ENCODE measurements around the gene RALGAPA2. TPM values are rescaled to one million over a fixed set of nuclear protein-coding genes. Genes with fewer than 3 reads are reported as not detected.
A peak's percentile ranks its signal among the peaks of the same experiment; 100 is the strongest.

The RALGAPA2 gene
- total RNA-seq, 1 experiment from 2014 or later = 25.1 TPM

DNA sequence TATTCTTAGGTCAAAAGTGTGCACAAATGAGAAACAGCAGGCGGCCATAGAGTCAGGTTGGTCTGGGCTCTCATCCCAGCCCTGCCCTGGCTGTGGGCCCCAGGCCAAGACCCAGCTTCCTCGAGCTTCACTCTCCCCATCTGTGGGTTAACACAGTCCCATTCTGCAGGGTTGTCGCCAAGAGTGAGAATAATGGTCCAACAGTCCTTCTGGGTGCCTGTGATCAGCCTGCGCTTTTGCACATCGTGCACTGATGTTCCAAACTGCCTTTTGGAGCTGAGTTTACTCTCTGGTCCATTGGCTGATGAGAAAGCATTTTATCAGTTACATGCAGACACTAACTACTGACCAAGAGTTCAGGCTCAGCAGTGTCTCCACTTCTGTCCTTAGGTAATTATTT lies 261.9 kb downstream of the RALGAPA2 start:
- peaks cover 17% of the 10 kb centered on the region for H3K4me1 ChIP-seq
- H3K9me3 ChIP-seq (replicated peaks) = no peaks in the 10 kb centered on the region
- H3K4me3 ChIP-seq = no peak overlapping the region
- no peak overlapping the region for H3K27ac ChIP-seq
- H3K36me3 ChIP-seq = no peaks in the 10 kb centered on the region
- DNase-seq = no peak
- no peaks in the 10 kb centered on the region for H3K27me3 ChIP-seq

DNA sequence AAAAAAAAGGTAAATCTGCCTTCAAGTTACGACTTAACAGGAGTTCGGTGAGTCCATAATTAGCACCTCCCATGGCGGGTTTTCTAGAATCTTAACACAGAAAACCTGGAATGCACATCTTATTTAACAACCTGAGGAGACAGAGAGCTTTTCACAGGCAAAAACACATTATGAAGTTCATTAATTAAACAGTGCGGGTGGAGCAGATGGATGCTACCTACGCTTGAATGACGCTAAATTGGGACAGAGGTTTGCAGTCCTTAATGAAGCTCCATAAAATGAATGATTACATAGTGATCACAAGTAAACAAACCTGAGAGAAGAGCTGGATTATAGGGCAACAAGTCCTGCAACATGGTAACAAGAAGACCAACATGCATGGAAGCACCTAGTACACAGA lies 263.6 kb downstream of the RALGAPA2 start:
- Histone ChIP-seq H3K27ac (no peak overlapping the region), H3K4me1 (peaks cover 17% of the 10 kb centered on the region), H3K9me3 (replicated peaks) (no peaks in the 10 kb centered on the region), H3K27me3 (no peaks in the 10 kb centered on the region), H3K4me3 (no peak overlapping the region), H3K36me3 (no peaks in the 10 kb centered on the region)
- DNase-seq = no peak

DNA sequence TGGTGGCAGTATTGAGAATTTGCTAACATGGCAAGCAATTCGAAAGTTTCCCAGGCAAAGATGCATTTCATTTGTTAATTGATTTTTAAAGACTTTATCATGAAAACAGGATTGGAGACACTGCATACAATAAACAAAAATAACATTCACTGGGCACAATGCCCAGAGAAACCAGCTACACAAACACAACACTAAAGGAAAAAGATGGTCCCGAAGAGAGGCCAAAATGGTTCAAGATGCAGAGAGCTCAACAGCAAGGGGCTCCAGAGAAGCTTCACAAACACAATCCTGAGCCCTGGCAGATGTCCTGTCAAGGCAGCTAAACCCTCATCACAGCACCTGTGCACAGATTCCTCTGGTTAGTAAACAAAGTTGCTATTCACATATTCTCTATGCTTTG lies 265.2 kb downstream of the RALGAPA2 start:
- no peaks in the 10 kb centered on the region for H3K36me3 ChIP-seq
- H3K4me3 ChIP-seq = no peak overlapping the region
- H3K9me3 ChIP-seq (replicated peaks) = no peaks in the 10 kb centered on the region
- no peaks in the 10 kb centered on the region for H3K27me3 ChIP-seq
- H3K27ac ChIP-seq = no peak overlapping the region
- no peak for DNase-seq
- peaks cover 10% of the 10 kb centered on the region; the same call in 1 of the 2 replicates for H3K4me1 ChIP-seq

DNA sequence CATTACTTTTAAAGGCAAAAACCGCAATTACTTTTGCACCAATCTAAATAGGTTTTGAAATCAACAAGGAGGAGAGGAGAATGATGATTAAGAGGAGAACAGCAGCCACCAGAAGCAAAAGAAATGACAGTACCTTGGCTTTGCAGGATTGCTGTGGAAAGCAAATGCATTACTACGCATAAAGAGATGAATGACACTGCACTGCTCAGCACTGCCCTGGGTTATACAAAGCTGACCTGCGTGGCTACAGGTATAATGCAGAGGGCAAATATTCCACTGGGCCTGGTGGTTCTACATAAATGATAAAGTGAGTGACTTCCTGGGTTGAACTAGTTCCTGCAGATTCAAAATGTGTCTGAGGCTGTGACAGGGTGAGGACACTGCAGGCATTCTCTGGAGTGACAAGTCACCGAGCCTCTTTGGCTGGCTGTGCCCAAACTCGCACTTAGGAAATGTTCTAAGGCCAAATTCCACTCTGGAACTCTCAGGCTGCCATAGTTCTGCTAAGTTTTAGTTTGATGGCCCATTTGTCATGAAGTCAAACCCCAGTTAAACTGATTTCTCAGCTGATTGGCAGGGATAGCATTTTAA lies 265.9 kb downstream of the RALGAPA2 start:
- H3K4me3 ChIP-seq = no peak overlapping the region
- H3K9me3 ChIP-seq (replicated peaks) = no peaks in the 10 kb centered on the region

DNA sequence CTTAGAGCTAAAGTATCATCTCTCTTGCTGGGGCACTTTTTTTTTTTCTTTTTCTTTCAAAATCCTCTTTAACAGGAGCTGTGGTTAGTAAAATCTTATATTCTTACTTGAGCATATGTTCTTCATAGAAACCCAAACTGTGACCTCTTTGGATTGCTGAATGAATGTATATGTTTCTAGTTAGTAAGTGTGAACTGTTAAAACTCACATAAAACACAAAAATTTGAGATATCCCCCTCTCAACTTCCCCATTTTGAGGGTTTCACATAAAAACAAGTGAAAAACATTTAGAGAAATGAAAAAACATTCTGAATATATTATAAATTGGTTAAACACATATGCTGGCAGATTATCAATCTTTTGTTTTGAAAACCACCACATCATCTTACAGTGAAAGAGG lies 266.4 kb downstream of the RALGAPA2 start:
- DNase-seq = no peak
- no peaks in the 10 kb centered on the region for H3K27me3 ChIP-seq
- no peak overlapping the region for H3K4me3 ChIP-seq
- H3K4me1 ChIP-seq = peaks cover 1% of the 10 kb centered on the region; the same call in 1 of the 2 replicates
- no peaks in the 10 kb centered on the region for H3K36me3 ChIP-seq
- no peaks in the 10 kb centered on the region for H3K9me3 ChIP-seq (replicated peaks)
- H3K27ac ChIP-seq = no peak overlapping the region

More for the DNA sequence above, 265.9 kb downstream of the RALGAPA2 start:
- Histone ChIP-seq H3K36me3 (no peaks in the 10 kb centered on the region), H3K4me1 (peaks cover 5% of the 10 kb centered on the region; the same call in 1 of the 2 replicates), H3K27me3 (no peaks in the 10 kb centered on the region), H3K27ac (no peak overlapping the region)
- no peak for DNase-seq

DNA sequence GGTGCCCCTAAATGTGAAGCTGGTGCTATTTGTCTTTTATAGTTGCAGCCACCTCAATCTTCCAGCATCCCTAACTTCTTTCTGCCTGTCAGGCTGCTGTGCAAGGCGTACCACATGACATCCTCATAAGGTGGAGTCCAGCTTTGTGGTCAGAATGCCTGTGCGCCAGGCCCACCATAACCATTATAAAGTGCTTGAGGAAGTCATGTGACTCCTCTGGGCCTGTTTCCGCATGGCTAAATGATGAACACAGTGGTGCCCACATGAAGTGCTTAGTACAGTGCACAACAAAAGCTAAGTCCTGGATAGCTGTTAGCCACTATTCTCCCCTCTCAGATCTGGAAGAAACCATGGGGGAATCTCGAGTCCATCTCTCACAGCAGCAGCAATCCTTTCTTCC lies 268.9 kb downstream of the RALGAPA2 start:
- H3K36me3 ChIP-seq = no peaks in the 10 kb centered on the region
- H3K27me3 ChIP-seq = no peaks in the 10 kb centered on the region
- H3K27ac ChIP-seq = no peak overlapping the region
- no peaks in the 10 kb centered on the region for H3K9me3 ChIP-seq (replicated peaks)
- no peak overlapping the region for H3K4me3 ChIP-seq
- no peak for DNase-seq
- peaks cover 6% of the 10 kb centered on the region; the same call in 1 of the 2 replicates for H3K4me1 ChIP-seq

DNA sequence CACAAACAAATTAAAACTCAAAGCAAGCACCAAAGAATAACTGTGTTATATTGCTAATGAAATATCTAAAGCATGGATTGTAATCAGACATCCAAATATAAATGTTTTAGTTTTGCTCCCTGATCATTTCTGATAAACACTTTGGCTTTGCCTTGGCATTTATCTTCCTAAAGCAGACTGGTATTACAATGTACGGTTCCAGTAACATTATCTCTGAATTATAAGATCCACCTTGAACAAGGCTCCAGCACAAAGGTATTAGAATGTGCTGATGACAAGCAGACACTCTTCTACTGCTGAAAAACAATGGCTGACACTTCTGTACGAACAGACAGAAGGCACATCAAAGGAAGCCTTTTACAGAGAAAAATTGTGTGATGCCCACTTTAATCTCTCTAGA lies 270.0 kb downstream of the RALGAPA2 start:
- DNase-seq = no peak
- Histone ChIP-seq H3K4me1 (peaks cover 6% of the 10 kb centered on the region; the same call in 1 of the 2 replicates), H3K27ac (no peak overlapping the region), H3K4me3 (no peak overlapping the region), H3K36me3 (no peaks in the 10 kb centered on the region), H3K27me3 (no peaks in the 10 kb centered on the region), H3K9me3 (replicated peaks) (no peaks in the 10 kb centered on the region)

DNA sequence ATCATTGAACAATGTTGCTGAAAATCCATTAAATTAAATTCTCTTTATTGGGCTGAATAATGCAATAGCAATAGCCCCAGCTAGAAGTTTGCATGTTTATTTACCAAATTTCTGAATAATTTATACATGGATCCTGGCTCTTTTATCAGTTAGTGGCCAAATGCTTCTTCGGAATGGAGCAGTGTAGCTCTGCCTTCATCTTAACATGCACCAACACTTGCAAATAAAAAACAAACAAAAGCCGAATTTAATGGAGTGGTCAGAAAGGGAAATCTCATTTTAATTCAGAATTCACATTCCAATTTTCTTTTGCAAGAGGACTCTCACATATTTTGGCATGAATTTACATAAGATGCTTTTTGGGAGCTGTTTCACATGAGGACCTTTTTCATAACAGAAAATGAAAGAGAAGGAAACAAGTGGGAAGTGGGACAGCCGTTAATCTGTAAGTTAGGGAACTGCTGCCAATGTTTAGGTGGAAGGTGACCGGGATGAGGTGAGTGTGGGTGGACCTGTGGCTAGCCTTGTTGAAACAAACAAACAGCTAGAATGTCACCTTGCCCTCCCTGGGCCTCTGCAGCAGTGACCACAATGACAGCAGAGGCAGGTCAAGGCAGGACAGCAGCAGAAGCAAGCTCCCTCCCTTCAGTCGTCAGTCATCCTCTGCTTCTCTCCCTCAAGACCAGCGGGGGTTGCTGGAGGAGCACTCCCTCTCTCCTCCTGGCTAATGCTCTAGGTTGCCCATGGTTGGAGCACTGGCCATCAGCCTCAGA lies 271.4 kb downstream of the RALGAPA2 start:
- H3K27ac ChIP-seq = no peak overlapping the region
- DNase-seq = no peak
- no peaks in the 10 kb centered on the region for H3K27me3 ChIP-seq
- no peaks in the 10 kb centered on the region for H3K36me3 ChIP-seq
- no peaks in the 10 kb centered on the region for H3K9me3 ChIP-seq (replicated peaks)
- H3K4me1 ChIP-seq = peaks cover 6% of the 10 kb centered on the region; the same call in 1 of the 2 replicates
- peak overlapping the region; percentile 12; the same call in 1 of the 2 replicates for H3K4me3 ChIP-seq

DNA sequence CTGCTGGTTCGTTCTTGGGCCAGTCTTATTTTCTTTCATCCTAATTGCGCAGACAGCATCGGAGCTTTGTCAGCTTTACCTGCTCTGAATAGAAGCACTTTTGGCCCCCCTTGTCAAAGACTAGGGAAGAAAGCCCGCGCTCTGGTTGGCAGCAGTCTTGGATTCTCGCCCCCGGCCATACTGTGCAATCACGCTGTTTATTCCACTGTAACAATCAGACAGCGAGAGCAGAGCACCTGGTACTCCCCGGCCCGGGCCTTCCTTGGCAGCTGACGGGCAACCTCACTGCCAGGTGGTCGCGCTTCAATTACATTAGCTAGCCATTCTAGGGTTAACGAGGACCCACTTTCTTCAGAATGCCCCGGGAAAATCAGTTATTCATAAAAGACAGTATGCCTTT lies 272.0 kb downstream of the RALGAPA2 start:
- peak in 1 of 2 experiments; percentile 30 for DNase-seq
- Histone ChIP-seq H3K27ac (no peak overlapping the region), H3K4me1 (peaks cover 6% of the 10 kb centered on the region; the same call in 1 of the 2 replicates), H3K27me3 (no peaks in the 10 kb centered on the region), H3K9me3 (replicated peaks) (no peaks in the 10 kb centered on the region), H3K4me3 (peak overlapping the region; percentile 12; the same call in 1 of the 2 replicates), H3K36me3 (no peaks in the 10 kb centered on the region)

DNA sequence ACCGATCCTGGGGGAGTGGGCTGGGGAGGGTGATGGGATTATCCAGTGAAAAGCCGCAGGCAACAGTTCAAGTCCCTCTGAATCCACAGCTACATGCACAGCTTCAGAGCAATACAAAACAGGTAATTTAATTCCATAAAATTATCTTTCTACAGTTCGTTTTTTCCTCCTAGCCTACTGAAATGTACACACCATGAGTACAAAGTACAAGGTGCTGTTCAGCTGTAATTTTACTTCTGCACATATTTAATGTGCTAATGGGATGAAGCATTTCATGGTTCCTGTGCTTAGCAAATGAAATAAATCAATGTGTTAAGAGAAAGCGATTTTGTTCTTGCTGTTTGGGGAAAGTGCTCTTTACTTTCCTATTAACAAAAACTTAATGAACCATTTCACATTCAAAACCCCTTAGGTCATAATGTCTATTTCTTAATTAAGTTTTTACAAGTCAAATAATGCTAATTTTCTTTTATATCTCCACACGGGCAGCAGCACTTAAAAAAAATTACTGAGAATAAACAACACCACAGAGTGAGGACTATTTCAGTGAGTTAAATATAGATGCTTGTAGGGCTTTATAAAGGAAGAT lies 272.7 kb downstream of the RALGAPA2 start:
- Histone ChIP-seq H3K27ac (no peak overlapping the region), H3K36me3 (no peaks in the 10 kb centered on the region), H3K27me3 (no peaks in the 10 kb centered on the region), H3K9me3 (replicated peaks) (no peaks in the 10 kb centered on the region), H3K4me3 (no peak overlapping the region), H3K4me1 (peaks cover 6% of the 10 kb centered on the region; the same call in 1 of the 2 replicates)
- no peak for DNase-seq

DNA sequence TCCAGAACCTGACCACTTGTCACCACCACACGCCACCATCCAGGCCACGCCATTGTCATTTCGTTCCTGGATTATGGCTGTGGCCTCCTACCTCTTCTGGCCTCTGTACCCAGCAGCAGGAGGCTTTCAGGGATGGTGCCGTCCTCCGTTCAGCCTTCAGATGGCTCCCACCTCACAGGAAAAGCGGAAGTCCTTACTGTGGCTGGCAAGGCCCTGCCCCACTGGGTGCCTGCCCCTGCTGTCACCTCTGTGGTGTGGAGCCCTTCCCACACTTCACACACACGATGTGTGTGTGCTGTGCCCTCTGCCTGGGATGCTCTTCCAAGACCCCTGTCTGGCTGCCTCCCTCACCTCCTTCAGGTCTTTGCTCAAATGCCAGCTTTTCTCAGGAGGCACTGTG lies 275.1 kb downstream of the RALGAPA2 start:
- no peak for DNase-seq
- Histone ChIP-seq H3K27me3 (no peaks in the 10 kb centered on the region), H3K4me3 (no peak overlapping the region), H3K9me3 (replicated peaks) (no peaks in the 10 kb centered on the region), H3K4me1 (peaks cover 6% of the 10 kb centered on the region; the same call in 1 of the 2 replicates), H3K36me3 (no peaks in the 10 kb centered on the region), H3K27ac (no peak overlapping the region)

DNA sequence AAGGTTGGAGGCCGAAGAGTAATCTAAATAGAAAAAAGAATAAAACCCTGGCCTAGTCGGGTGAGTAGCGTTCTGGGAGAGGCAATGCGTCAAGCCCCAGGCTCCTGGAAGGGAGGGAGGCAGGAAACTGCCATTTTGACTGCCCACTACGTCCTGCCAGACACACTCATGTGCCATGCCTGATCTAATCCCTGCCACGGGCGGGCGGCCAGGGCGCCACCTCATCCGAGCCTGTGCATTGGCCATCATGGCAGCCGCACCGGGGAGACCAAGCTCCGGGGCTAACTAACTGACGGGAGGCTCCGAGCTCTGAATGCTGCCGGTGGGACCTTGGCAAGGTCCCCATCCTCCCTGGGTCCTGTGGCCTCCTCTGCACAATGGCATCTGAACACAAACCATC lies 275.8 kb downstream of the RALGAPA2 start:
- Histone ChIP-seq H3K27me3 (no peaks in the 10 kb centered on the region), H3K4me3 (no peak overlapping the region), H3K9me3 (replicated peaks) (no peaks in the 10 kb centered on the region), H3K4me1 (peaks cover 6% of the 10 kb centered on the region; the same call in 1 of the 2 replicates), H3K27ac (no peak overlapping the region), H3K36me3 (no peaks in the 10 kb centered on the region)
- no peak for DNase-seq

DNA sequence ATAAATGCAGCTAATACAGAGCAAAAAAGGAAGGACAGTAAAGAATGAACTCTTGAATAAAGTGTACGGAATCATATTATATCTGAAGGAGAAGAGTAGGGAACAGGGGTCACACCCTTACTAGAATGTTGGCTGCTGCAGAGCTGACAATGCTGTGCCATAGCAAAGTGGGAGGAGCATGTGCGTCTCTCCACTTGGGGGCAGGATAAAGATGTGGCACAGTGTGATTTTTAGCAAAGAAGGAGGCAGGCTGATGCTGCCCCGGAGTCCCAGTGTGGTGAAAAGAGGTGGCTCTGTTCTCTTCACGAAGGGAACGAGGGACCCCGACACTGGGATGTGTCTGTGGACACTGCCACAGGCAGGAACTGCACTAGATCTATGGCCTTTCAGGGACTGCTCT lies 277.0 kb downstream of the RALGAPA2 start:
- no peak overlapping the region for H3K4me3 ChIP-seq
- no peak for DNase-seq

DNA sequence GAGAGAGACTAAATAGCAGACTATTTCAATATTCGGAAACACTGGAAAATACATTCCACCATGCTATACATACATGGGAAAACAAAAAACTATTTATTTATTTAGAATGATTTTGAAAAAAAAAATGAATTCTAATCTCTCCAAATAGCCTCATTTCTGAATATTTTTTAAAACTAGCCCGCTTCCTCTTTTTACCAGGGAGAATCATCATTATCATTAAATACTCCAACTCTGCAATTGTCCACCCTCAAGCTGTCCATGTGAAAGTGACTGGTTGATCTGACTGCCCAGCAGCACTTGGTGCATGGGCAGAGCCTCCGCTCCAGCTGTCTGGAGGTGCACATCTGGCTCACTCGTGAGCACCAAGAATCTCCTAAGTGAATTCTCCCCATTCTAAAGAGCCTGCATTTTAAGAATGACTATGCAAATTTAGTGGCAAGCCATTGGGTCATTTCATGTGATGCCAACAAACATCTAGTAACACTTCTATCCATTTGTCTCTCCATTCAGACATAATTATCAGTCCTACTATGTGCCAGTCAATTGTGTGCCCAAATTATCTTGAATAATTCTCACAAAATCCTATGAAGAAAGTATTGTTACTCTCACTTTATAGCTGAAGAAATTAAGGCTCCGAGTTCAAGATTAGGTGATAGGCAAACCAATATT lies 279.7 kb downstream of the RALGAPA2 start:
- H3K27me3 ChIP-seq = no peaks in the 10 kb centered on the region
- peaks cover 3% of the 10 kb centered on the region; the same call in 1 of the 2 replicates for H3K4me1 ChIP-seq
- H3K9me3 ChIP-seq (replicated peaks) = no peaks in the 10 kb centered on the region
- no peaks in the 10 kb centered on the region for H3K36me3 ChIP-seq
- H3K27ac ChIP-seq = no peak overlapping the region
- H3K4me3 ChIP-seq = no peak overlapping the region
- DNase-seq = no peak

More for the DNA sequence above, 277.0 kb downstream of the RALGAPA2 start:
- no peak overlapping the region for H3K27ac ChIP-seq
- no peaks in the 10 kb centered on the region for H3K27me3 ChIP-seq
- no peaks in the 10 kb centered on the region; the same call in 1 of the 2 replicates for H3K4me1 ChIP-seq
- H3K9me3 ChIP-seq (replicated peaks) = no peaks in the 10 kb centered on the region
- no peaks in the 10 kb centered on the region for H3K36me3 ChIP-seq

DNA sequence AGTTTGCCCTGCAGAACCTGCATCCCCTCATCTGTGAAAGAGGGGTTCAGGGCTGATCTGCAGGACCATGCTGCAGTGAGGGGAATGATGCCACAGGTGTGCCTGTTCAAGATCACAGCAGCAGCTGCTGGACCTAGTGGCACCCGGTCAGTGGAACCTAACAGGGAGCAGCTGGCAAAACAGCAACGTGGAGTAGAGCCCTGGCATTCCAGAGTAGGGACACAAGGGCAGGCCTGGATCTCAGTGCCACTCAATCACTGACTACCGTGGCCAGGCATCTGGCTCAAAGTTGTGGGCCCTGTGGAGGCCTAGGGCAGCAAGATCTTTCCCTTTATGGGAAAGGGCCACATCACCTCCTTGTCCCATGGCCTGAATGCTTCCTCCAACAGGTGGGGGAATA lies 282.4 kb downstream of the RALGAPA2 start:
- no peak for DNase-seq
- Histone ChIP-seq H3K4me1 (peaks cover 3% of the 10 kb centered on the region; the same call in 1 of the 2 replicates), H3K9me3 (replicated peaks) (no peaks in the 10 kb centered on the region), H3K36me3 (no peaks in the 10 kb centered on the region), H3K4me3 (no peak overlapping the region), H3K27me3 (no peaks in the 10 kb centered on the region), H3K27ac (no peak overlapping the region)
